OCI-M2 (cell line): ENCODE measurements around the gene EGFLAM.
"Not testable (repeated sequence)": the region's sequence is repeated elsewhere in the genome, so short reads cannot be mapped to it uniquely, and the experiment has no call there.

ENCODE experiments used
- DNase-seq: peaks from one replicate; lab custom pipeline; 2025; ENCODE audit not compliant: unreplicated experiment; lab: John Stamatoyannopoulos, UW

Gene EGFLAM

DNA sequence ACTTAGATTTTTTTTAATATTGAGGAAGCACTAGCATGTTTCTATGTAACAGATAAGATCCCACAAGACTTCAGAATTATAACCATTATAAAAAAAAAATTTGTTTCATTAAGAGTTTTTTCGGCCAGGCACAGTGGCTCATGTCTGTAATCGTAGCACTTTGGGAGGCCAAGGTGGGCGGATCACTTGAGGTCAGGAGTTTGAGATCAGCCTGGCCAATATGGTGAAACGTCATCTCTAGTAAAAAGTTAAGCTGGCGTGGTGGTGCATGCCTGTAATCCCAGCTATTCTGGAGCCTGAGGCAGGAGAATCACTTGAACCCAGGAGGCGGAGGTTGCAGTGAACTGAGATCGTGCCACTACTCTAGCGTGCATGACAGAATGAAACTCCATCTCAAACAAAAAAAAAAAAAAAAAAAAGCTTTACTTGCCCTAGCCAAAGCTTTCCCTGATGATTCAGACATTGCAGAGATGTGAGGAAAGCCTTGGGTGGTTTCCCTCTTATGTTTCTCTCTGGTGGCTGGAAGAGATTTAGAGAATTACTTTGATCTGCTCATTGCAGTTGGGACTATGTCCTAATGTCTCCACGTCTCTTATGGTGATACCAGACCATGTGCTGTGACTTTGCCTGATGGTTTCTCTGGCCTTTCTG lies 65.4 kb downstream of the EGFLAM start:
- no peak for DNase-seq

DNA sequence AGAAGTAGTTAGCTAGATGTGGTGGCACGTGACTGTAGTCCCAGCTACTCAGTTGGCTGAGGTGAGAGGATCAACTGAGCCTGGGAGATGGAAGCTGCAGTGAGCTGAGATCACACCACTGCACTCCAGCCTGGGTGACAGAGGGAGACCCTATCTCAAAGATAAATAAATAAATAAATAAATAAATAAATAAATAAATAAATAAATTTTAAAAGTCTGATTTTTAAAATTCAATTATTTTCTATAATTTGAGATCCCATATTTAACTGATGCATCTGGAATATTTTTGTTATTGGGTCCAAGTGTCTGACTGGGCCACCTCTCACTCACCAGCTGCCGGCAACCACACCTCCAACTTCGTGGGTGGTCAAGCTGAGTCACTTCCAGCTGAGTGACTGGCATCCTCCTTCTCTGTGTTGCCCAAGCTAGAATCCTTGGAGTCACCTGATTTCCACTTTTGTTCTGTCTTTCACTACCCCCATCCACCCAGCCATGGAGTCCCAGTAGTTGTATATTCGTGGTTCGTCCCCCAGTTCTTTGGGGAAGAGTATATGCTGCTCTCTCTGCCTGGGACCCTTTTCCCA lies 70.9 kb downstream of the EGFLAM start:
- DNase-seq: no peak

GRCh38 chr5:38330207-38330606 lies 71.8 kb downstream of the EGFLAM start:
- DNase-seq: no peak

DNA sequence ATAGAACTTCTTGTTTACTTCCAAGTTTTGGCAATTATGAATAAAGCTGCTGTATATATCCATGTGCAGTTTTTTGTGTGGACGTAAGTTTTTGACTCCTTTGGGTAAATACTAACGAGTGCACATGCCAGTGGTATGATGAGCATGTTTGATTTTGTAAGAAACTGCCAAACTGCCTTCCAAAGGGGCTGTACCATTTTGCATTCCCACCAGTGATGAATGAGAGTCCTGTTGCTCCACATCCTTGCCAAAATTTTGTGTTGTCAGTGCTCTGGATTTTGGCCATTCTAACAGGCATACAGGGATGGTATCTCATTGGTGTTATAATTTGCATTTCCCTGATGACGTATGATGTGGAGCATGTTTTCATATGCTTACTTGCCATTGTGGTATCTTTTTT lies 73.5 kb downstream of the EGFLAM start:
- DNase-seq: no peak

DNA sequence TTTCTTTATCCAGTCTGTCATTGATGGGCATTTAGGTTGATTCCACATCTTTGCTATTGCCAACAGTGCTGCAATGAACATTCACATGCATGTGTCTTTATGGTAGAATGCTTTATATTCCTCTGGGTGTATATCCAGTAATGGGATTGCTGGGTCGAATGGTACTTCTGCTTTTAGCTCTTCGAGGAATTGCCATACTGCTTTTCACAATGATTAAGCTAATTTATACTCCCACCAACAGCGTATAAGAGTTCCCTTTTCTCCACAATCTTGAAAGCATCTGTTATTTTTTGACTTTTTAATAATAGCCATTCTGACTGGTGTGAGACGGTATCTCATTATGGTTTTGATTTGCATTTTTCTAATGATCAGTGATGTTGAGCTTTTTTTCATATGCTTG lies 74.8 kb downstream of the EGFLAM start:
- not testable (repeated sequence) for DNase-seq

GRCh38 chr5:38338455-38338854 lies 80.1 kb downstream of the EGFLAM start:
- no peak for DNase-seq

DNA sequence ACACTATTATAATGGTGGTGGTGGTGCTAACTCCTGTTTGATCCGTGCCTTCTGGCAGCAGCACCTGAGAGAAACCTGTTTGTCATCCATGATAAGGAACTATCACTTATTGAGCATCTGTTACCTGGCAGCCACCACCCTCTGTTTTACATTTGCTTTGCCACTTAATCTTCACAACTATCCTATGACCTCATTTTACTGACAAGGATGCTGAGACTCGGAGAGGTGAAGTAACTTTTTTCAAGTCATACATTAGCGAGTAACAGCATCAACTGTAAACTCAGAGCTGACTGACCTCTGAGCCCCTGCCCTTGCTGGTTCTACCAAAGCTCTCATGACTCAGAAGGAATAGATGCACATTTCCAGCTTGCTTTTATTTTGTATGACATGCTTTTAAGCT lies 81.1 kb downstream of the EGFLAM start:
- DNase-seq: no peak

GRCh38 chr5:38341056-38341455 lies 82.7 kb downstream of the EGFLAM start:
- no peak for DNase-seq

DNA sequence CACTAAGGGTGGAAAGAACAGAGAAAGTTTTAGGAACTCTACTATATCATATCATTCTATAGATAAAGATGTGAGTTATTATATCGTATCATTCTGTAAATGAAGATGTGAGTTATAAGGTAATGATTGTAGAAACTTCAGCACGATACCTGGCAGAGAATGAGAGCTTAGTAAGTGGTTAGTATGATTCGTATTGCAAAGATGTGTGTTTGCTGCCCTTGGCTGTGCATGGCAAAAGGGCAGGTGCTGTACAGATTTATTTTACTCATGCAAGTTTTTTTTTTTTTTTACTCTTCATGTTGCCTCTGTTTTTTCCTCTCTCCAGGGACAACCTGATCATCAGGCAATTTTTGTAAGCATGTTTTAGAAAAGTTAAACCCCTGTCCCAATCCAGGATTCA lies 83.3 kb downstream of the EGFLAM start:
- DNase-seq: no peak

- no peak for DNase-seq
Observed at GRCh38 chr5:38342261-38342660, 83.9 kb downstream of the EGFLAM start.

DNA sequence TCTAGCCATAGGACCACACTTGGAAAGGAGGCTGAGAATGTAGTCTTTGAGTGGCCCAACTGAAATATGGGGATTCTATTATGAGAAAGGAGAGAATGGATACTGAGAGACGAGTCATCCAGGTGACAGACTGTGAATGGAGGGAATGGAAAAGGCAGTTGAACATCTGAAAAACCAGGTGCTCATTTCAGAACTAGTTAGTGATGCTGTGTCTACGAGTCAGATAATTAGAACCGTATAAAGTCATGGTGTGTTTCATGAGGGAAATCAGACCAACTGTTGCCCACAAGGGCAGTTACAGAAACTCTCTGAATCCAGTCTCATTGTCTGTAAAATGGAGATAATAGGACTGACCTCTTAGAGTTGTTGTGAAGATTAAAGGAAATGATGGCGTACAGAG lies 86.5 kb downstream of the EGFLAM start:
- DNase-seq: no peak

DNA sequence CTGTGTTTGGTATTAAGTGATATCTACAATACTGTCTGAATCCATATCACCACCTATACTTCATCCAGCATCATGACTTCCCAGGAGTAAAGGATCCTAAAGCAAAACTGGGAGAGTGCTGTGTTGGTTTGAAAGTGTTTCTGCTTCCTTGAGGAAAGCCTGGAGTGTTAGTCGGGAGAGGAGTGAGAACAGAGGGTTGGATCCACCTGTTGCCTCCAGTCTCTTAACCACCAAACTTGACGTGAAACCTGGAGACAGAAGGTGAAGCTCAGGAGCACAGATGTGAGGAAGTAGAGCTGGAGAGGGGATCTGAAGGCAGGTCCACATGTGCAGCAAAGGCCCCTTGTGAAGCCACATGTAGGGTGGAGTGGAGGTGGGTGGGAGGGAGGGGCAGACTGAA lies 88.2 kb downstream of the EGFLAM start:
- DNase-seq: no peak

DNA sequence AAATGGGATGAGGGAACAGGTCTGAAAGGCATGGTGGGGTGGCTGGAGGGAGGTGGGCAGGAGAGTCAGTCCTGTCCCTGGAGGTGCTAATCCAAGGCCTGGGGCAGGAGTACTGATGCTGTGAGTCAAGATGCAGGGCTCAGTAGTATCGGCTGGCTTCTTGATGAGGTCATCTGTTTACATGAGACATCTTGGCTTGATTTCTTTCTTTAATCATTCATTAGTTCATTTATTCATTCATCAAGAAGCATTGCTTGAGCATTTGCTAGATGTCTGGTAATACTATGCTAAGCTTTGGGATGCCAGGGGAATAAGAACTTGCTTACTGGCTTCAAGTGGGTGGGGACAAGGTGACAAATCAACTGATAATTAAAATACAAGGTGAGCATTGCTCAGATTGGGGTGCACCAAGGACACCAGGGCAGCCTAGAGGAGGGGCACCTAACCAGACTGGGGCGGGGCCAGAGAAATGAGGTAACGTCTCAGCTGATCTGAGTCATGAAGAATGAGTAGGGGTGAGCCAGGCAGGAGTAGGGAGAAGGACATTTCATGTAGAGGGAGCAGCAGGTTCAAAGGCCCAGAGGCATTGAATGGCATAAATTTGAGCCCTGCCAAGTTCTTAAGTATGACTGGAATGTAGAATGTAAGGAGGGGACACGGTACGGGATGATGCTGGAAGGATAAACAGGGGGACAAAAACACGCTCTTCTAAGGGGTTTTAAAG lies 88.8 kb downstream of the EGFLAM start:
- DNase-seq: no peak

DNA sequence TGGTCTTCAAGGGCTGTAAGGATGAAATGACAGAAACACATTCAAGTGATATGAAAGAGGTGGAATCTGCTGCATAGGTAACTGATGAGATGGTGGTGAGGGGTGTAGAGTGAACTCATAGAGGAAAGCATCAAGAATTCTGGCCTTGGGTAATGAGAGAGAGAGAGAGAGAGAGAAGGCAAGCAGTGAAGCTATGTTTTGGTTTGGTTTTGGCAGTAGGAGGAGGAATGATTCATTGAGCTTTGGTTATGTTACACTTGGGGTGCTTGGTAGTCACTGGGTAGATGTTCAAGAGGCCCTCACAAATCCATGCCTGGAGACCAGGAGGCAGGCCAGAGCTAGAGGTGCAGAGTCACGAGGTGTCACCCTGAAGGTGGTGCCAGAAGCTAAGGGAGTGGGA lies 89.5 kb downstream of the EGFLAM start:
- DNase-seq: no peak

DNA sequence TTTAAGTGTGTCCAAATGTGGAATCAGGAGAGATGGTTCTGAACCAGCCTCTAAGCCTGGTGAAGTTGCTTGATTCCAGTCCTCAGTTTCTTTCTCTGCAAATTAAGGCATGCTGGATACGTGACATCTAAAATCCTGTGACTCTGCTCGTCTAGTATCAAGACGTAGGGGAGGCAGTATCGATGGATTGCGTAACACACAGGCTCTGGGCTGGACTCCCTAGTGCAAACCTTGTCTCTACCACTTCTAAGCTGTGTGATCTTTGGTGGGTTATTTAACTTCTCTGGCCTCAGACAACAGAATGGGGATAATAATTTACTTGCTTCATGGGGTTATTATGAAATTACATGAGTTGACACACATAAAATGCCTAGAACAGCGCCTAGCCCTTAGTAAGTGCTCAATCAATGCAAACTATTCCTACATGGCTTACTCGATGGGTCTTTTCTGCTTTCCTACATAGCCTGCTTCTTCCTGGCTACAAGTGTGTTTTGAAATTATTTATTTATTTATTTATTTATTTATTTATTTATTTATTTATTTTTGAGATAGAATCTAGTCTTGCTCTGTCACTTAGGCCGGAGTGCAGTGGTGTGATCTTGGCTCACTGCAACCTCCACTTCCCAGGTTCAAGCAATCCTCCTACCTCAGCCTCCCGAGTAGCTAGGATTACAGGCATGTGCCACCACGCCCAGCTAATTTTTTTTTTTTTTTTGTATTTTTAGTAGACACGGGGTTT lies 102.1 kb downstream of the EGFLAM start:
- no peak for DNase-seq

DNA sequence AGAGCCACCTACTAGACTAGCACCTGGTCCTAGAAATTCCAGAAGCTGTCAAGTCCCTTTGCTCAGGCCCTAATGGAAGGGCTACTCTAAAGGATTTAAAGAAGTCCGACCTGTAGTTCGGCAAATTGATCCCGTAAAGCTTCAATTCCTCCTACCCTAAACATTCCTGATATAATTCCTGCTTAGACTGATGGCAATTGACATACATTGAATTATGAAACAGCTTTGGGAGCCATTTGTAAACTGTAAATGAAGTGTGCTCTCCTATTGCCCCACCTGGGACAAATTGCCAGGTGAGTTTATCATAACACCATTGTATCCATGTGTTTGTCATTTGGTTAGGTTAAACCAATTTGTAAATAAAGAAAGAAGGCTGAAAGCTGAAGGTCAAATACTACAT lies 104.4 kb downstream of the EGFLAM start:
- DNase-seq: no peak

DNA sequence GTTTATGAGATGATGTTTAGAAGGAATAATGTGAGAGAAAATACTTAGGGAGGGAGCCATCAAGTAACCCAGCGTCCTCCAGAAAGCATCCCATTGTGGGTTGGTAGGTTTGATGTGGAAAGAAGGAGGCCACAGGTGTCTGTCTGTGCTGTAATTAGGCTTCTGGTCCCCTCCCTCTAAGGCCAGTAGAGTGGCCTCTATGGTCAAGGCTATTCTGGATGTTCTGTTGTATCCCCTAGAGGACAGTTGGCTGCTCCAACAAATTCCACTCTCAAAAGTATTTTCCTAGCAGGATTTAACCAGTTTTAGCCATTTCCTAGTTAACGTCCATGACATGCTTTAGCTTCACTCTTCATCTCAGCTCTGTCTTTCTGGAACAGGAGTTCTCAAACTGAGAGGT lies 106.5 kb downstream of the EGFLAM start:
- DNase-seq: no peak

DNA sequence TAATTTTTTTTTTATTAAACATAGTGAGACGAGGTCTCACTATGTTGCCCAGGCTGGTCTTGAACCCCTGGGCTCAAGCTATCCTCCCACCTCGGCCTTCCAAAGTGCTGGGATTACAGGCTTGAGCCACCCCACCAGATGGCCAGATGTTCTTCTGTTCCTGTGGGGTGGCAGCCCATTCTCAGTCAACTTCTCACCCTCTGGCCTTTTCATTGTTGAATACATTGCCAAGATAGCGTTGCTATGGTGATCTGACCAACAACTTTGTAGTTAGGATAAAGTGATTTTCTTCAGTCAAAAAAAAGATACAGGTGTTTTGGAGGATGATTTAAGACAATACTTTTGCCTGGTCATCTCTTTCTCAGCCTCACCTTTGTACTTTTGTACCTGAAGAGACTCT lies 109.1 kb downstream of the EGFLAM start:
- DNase-seq: no peak

- no peak for DNase-seq
Observed at GRCh38 chr5:38367966-38368365, 109.6 kb downstream of the EGFLAM start.

GRCh38 chr5:38369692-38370091 lies 111.3 kb downstream of the EGFLAM start:
- no peak for DNase-seq

- DNase-seq: no peak
Observed at GRCh38 chr5:38370358-38371100, 112.2 kb downstream of the EGFLAM start.
